Liver (tissue), 9 donors: ENCODE results near the gene PFN3. TPM values are rescaled to one million over a fixed set of nuclear protein-coding genes. Genes with fewer than 3 reads are reported as not detected.
"Not testable (repeated sequence)": the region's sequence is repeated elsewhere in the genome, so short reads cannot be mapped to it uniquely, and the experiment has no call there.

Experiments
- DNase-seq: peaks from one replicate; pipeline ENCODE4 v3.0.0-alpha.2; 2017; ENCODE audit warnings: low spot score
- H3K27ac ChIP-seq, 2 donors: one replicate each; pipeline ENCODE4 v1.7.0; 2013; ENCODE audit warnings: inconsistent platforms in 2 of 2, low read length in 2 of 2, control low read depth in 1 of 2, low read depth in 1 of 2, mild to moderate bottlenecking in 1 of 2
- H3K27me3 ChIP-seq, 4 donors: one replicate each; pipeline versions ENCODE4 v1.6.1 to v1.7.0; 2013; ENCODE audit warnings: low read length in 3 of 4, inconsistent platforms in 1 of 4, mild to moderate bottlenecking in 1 of 4, moderate library complexity in 1 of 4; ENCODE audit not compliant: control insufficient read depth in 4 of 4, insufficient read depth in 4 of 4
- H3K36me3 ChIP-seq, 4 donors: one replicate each; pipeline versions ENCODE4 v1.6.1 to v1.7.0; 2013; ENCODE audit warnings: low read length in 3 of 4, mild to moderate bottlenecking in 3 of 4, low read depth in 1 of 4, moderate library complexity in 1 of 4; ENCODE audit not compliant: control insufficient read depth in 4 of 4, insufficient read depth in 3 of 4
- H3K4me1 ChIP-seq, 4 donors: one replicate each; pipeline versions ENCODE4 v1.6.1 to v1.7.0; 2013; ENCODE audit warnings: low read length in 3 of 4, mild to moderate bottlenecking in 3 of 4, moderate library complexity in 1 of 4; ENCODE audit not compliant: control insufficient read depth in 4 of 4, insufficient read depth in 4 of 4
- H3K4me3 ChIP-seq, 3 donors: one replicate each; pipeline versions ENCODE4 v1.6.1 to v1.7.0; 2013; ENCODE audit warnings: low read length in 3 of 3, control low read depth in 1 of 3, low read depth in 1 of 3, mild to moderate bottlenecking in 1 of 3
- H3K9ac ChIP-seq, 2 donors: one replicate each; pipeline ENCODE4 v1.7.0; 2013; ENCODE audit warnings: low read length in 2 of 2, mild to moderate bottlenecking in 2 of 2, moderate library complexity in 2 of 2, control low read depth in 1 of 2, low read depth in 1 of 2
- H3K9me3 ChIP-seq, 4 donors: one replicate each; pipeline versions ENCODE4 v1.6.1 to v1.7.0; 2013; ENCODE audit warnings: low read length in 3 of 4; ENCODE audit not compliant: control insufficient read depth in 4 of 4
- CTCF ChIP-seq: fragments of 150-350 bp; IDR thresholded peaks from 2 replicates; pipeline ENCODE4 v1.5.1; 2017; ENCODE audit warnings: improper control_type of control experiment, low read depth, low read length; ENCODE audit not compliant: missing input control
- EGR1 ChIP-seq, 2 donors: IDR thresholded peaks; 2 replicates each; pipeline ENCODE4 v1.6.1; 2016 to 2018; ENCODE audit warnings: antibody characterized with exemption in 2 of 2, low read depth in 2 of 2
- FOXA1 ChIP-seq: IDR thresholded peaks from 2 replicates; pipeline ENCODE4 v1.6.1; 2016; ENCODE audit warnings: antibody characterized with exemption
- GABPA ChIP-seq, 2 donors: IDR thresholded peaks in 1 of 2; conservative IDR thresholded peaks in 1 of 2; 2 replicates each; pipeline ENCODE4 v1.6.1; 2016; ENCODE audit warnings: antibody characterized with exemption in 2 of 2, mild to moderate bottlenecking in 1 of 2, moderate library complexity in 1 of 2
- HNF4A ChIP-seq, 2 donors: conservative IDR thresholded peaks; 2 replicates each; pipeline ENCODE4 v1.6.1; 2016; ENCODE audit warnings: antibody characterized with exemption in 2 of 2, mild to moderate bottlenecking in 2 of 2
- HNF4G ChIP-seq: IDR thresholded peaks from 2 replicates; pipeline ENCODE4 v1.6.1; 2016; ENCODE audit warnings: antibody characterized with exemption
- NR2F2 ChIP-seq: IDR thresholded peaks from 2 replicates; pipeline ENCODE4 v1.6.1; 2016; ENCODE audit warnings: antibody characterized with exemption
- RXRA ChIP-seq, 2 donors: IDR thresholded peaks; 2 replicates each; pipeline ENCODE4 v1.6.1; 2017 to 2018; ENCODE audit warnings: antibody characterized with exemption in 2 of 2, mild to moderate bottlenecking in 1 of 2
- SP1 ChIP-seq: IDR thresholded peaks from 2 replicates; pipeline ENCODE4 v1.6.1; 2018; ENCODE audit warnings: antibody characterized with exemption, mild to moderate bottlenecking
- YY1 ChIP-seq: IDR thresholded peaks from 2 replicates; pipeline ENCODE4 v1.6.1; 2016; ENCODE audit warnings: antibody characterized with exemption, mild to moderate bottlenecking
- WGBS: extraction: QIAGEN DNeasy Blood & Tissue Kit; methylation state at CpG from one replicate; pipeline ENCODE4 v1.1.7; 2013; 5-methylcytosine and 5-hydroxymethylcytosine counted together
- polyA plus RNA-seq, 2 donors: library from polyadenylated mRNA; stranded (reverse) in 1 of 2; unstranded in 1 of 2; fragments of 200-250 nt in 1 of 2; fragments of >200 nt in 1 of 2; fragmentation: Nextera tagmentation in 1 of 2; extraction: Ambion mirVana in 1 of 2; gene quantifications; one replicate each; pipeline versions ENCODE4 v1.2.1 to v1.2.3, GENCODE V29; 2013 to 2015
- total RNA-seq, 2 donors: library from RNA; depleted of rRNA; stranded (reverse); fragments of >200 nt; gene quantifications; one replicate each; pipeline ENCODE4 v1.2.3, GENCODE V29; 2014
- TF ChIP-seq, protein P1 (sequence below): IDR thresholded peaks from 2 replicates; pipeline ENCODE4 v1.6.1; 2016; ENCODE audit warnings: antibody characterized with exemption, mild to moderate bottlenecking
- donor health status: healthy.
- donor health status: healthy.
- donor health status: healthy.
- donor health status: healthy.
- donor health status: healthy.

The PFN3 gene
- total and polyA plus RNA-seq, 4 donors: not detected

DNA sequence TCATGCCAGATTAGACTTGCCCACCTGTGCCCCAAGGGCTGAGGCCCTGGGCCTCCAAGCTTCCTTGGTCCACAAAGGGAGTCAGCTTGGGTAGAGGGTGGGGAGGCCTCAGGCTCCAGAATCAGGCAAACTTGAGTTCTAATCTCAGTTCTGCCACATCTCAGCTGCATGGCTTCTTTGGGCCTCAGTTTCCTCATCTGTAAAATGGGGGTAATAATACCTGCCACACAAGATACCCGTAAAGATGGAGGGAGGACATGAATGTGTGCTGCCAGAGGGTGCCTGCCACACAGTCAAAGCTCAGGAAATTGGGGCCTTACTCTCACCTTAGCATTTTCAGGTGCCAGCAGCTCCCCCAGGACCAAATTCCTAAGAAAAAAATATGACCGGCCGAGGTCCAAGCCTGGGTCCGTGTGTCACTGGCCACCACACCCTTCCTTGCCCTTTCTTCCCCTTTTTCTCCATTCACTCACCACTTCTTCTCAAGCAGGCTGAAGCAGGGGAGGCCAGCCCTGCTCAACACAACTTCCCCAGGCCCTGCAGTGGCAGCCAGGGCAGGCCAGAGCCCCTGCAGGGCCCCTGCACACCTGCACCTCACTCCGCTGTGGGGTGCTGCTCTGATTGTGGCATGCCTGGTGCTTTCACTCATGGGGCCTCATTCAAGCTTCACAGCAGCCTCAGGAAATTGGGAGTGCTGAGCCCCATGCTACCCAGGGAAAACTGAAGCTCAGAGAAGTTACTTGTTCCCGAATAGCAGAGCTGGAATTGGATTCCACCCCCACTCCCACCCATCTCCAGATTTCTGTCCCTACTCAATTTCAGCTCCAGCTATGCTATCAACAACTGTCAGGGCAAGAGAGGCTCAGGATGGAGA lies 38.8 kb downstream of the PFN3 start:
- H3K36me3 ChIP-seq: no peaks in the 10 kb centered on the region
- H3K9me3 ChIP-seq: no peaks in the 10 kb centered on the region
- TF ChIP-seq HNF4G (no peak), FOXA1 (no peak), EGR1 (IDR thresholded peaks at IDR 0.05; ENCODE audit: low read depth in 2 of 2) (no peak)
- TF ChIP-seq, protein P1, sequence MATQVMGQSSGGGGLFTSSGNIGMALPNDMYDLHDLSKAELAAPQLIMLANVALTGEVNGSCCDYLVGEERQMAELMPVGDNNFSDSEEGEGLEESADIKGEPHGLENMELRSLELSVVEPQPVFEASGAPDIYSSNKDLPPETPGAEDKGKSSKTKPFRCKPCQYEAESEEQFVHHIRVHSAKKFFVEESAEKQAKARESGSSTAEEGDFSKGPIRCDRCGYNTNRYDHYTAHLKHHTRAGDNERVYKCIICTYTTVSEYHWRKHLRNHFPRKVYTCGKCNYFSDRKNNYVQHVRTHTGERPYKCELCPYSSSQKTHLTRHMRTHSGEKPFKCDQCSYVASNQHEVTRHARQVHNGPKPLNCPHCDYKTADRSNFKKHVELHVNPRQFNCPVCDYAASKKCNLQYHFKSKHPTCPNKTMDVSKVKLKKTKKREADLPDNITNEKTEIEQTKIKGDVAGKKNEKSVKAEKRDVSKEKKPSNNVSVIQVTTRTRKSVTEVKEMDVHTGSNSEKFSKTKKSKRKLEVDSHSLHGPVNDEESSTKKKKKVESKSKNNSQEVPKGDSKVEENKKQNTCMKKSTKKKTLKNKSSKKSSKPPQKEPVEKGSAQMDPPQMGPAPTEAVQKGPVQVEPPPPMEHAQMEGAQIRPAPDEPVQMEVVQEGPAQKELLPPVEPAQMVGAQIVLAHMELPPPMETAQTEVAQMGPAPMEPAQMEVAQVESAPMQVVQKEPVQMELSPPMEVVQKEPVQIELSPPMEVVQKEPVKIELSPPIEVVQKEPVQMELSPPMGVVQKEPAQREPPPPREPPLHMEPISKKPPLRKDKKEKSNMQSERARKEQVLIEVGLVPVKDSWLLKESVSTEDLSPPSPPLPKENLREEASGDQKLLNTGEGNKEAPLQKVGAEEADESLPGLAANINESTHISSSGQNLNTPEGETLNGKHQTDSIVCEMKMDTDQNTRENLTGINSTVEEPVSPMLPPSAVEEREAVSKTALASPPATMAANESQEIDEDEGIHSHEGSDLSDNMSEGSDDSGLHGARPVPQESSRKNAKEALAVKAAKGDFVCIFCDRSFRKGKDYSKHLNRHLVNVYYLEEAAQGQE: no peak
- H3K4me3 ChIP-seq: no peak overlapping the region
- H3K4me1 ChIP-seq: peaks cover 22 to 78% (median 68%) of the 10 kb centered on the region in 4 donors
- peak overlapping the region; percentile 78 to 89 for H3K27ac ChIP-seq
- peak; percentile 29 for DNase-seq
- H3K9ac ChIP-seq: no peak overlapping the region
- H3K27me3 ChIP-seq: no peaks in the 10 kb centered on the region
- WGBS: 74% methylated on average over 6 of the region's 6 CpGs

GRCh38 chr5:177360740-177361139 lies 39.7 kb downstream of the PFN3 start:
- H3K4me1 ChIP-seq: peaks cover 17 to 73% (median 63%) of the 10 kb centered on the region in 4 donors
- not testable (repeated sequence) for H3K27me3 ChIP-seq, H3K9me3 ChIP-seq, H3K27ac ChIP-seq, H3K4me3 ChIP-seq, H3K36me3 ChIP-seq, H3K9ac ChIP-seq
- DNase-seq: peak; percentile 26
- 90% methylated on average over 7 of the region's 7 CpGs for WGBS

- Histone ChIP-seq H3K4me3 (no peak overlapping the region), H3K9me3 (no peaks in the 10 kb centered on the region)
These were observed 40.6 kb downstream of the PFN3 start for GRCh38 chr5:177359860-177360259.

DNA sequence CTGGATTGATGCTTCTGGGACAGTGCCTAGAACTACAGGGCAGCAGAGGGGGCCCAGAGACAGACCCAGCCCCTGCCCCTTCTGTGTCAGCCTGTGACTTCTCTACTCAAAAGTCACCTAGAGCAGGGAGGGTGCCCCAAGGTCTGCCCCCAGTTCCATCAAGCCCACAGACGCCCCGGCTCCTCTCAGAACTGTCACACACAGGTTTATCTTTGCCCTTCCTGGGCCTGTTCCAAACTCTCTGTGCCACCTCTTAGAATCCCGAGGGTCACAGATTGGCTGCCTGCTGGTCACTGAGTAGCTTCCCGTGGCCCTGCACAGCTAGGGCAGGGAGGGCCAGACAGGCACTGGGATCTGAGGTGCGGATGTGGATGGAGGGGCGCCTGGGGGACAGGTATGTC lies 41.0 kb downstream of the PFN3 start:
- Histone ChIP-seq H3K9ac (no peak overlapping the region), H3K27ac (peak overlapping the region in 1 of 2 donors; percentile 92), H3K9me3 (no peaks in the 10 kb centered on the region), H3K4me3 (peak overlapping the region in 1 of 3 donors; percentile 81), H3K36me3 (no peaks in the 10 kb centered on the region), H3K27me3 (no peaks in the 10 kb centered on the region), H3K4me1 (peaks cover 22 to 81% (median 68%) of the 10 kb centered on the region in 4 donors)
- TF ChIP-seq RXRA (IDR thresholded peaks at IDR 0.05): peak in 1 of 2 donors; percentile 15
- TF ChIP-seq CTCF: no peak
- DNase-seq: peak; percentile 27
- 50% methylated on average over 6 of the region's 6 CpGs for WGBS

More at GRCh38 chr5:177359860-177360259, 40.6 kb downstream of the PFN3 start:
- TF ChIP-seq EGR1 (IDR thresholded peaks at IDR 0.05; ENCODE audit: low read depth in 2 of 2) (no peak), SP1 (no peak), HNF4A (conservative IDR thresholded peaks at IDR 0.05) (no peak), NR2F2 (no peak), YY1 (no peak), GABPA (IDR thresholded peaks at IDR 0.05 in 1 of 2, conservative IDR thresholded peaks at IDR 0.05 in 1 of 2) (no peak)
- WGBS: 91% methylated on average over 3 of the region's 3 CpGs
- H3K36me3 ChIP-seq: no peaks in the 10 kb centered on the region
- H3K9ac ChIP-seq: no peak overlapping the region
- H3K27ac ChIP-seq: peak overlapping the region in 1 of 2 donors; percentile 92
- H3K4me1 ChIP-seq: peaks cover 20 to 78% (median 65%) of the 10 kb centered on the region in 4 donors
- no peak for DNase-seq
- H3K27me3 ChIP-seq: no peaks in the 10 kb centered on the region
